Natural killer cell (primary cell): ENCODE results near the gene IRF2BPL. TPM values are rescaled to one million over a fixed set of nuclear protein-coding genes. Genes with fewer than 3 reads are reported as not detected.

Experiments
- ATAC-seq, 3 donors: fragments of 150-1000 bp in 2 of 3; fragments of 200-7000 bp in 1 of 3; cut with Tn5 transposase; 1 replicate in 1 of 3; 2 replicates in 2 of 3; pipeline ENCODE4 v1.10.0; 2021; ENCODE audit warnings: mild to moderate bottlenecking in 2 of 3, moderate library complexity in 2 of 3
- DNase-seq, 2 donors: peaks; one replicate each; pipeline versions ENCODE4 v3.0.0 to v3.0.0-alpha.2; 2013 to 2021; ENCODE audit warnings: mixed read lengths in 1 of 2
- H3K27ac ChIP-seq: one replicate; pipeline ENCODE4 v1.5.1; 2013; ENCODE audit warnings: mild to moderate bottlenecking, low read length
- H3K27me3 ChIP-seq: one replicate; pipeline ENCODE4 v1.6.1; 2013; ENCODE audit warnings: low read length; ENCODE audit not compliant: control insufficient read depth, insufficient read depth
- H3K36me3 ChIP-seq: one replicate; pipeline ENCODE4 v1.6.1; 2013; ENCODE audit warnings: low read length; ENCODE audit not compliant: control insufficient read depth, insufficient read depth
- H3K4me1 ChIP-seq: one replicate; pipeline ENCODE4 v1.6.1; 2013; ENCODE audit warnings: low read length; ENCODE audit not compliant: control insufficient read depth, insufficient read depth
- H3K4me3 ChIP-seq: one replicate; pipeline ENCODE4 v1.5.1; 2013; ENCODE audit warnings: low read length
- H3K9me3 ChIP-seq: one replicate; pipeline ENCODE4 v1.6.1; 2013; ENCODE audit warnings: low read length; ENCODE audit not compliant: control insufficient read depth, insufficient read depth
- H3K27ac Mint-ChIP-seq, 2 donors: one replicate each; pipeline ENCODE4 v1.8.0; 2022; ENCODE audit warnings: mild to moderate bottlenecking in 2 of 2, mixed read lengths in 2 of 2, moderate library complexity in 1 of 2
- H3K27me3 Mint-ChIP-seq, 2 donors: one replicate each; pipeline ENCODE4 v1.8.0; 2022; ENCODE audit warnings: low read depth in 2 of 2, mixed read lengths in 2 of 2
- H3K36me3 Mint-ChIP-seq: one replicate; pipeline ENCODE4 v1.8.0; 2022; ENCODE audit warnings: mixed read lengths
- H3K4me1 Mint-ChIP-seq, 2 donors: one replicate each; pipeline ENCODE4 v1.8.0; 2022; ENCODE audit warnings: mixed read lengths in 2 of 2
- H3K4me3 Mint-ChIP-seq: one replicate; pipeline ENCODE4 v1.8.0; 2022; ENCODE audit warnings: mild to moderate bottlenecking, moderate library complexity, mixed read lengths
- H3K9me3 Mint-ChIP-seq, 2 donors: one replicate each; pipeline ENCODE4 v1.8.0; 2022; ENCODE audit warnings: mixed read lengths in 2 of 2
- CTCF ChIP-seq: fragments of 200-600 bp; IDR thresholded peaks from one replicate; pipeline ENCODE4 v1.8.0; 2022; ENCODE audit warnings: antibody characterized with exemption
- WGBS: methylation state at CpG from one replicate; pipeline ENCODE4 v1.1.7; 2013; ENCODE audit warnings: missing lambda C conversion rate; ENCODE audit not compliant: insufficient coverage; 5-methylcytosine and 5-hydroxymethylcytosine counted together
- intact Hi-C: fragments of 100-400 bp; cut with micrococcal nuclease; formaldehyde crosslinking; loops from one replicate; pipeline ENCODE4 v1.14.2; 2022
- total RNA-seq, 4 donors: library from RNA; stranded (reverse); fragments of 120-200 nt in 1 of 4; gene quantifications; one replicate each; pipeline versions ENCODE4 v1.2.3 to v1.2.4, GENCODE V29; 2013 to 2022

Gene IRF2BPL
- total RNA-seq, 3 donors from 2014 or later (not counting 1 experiment from before 2014, with no cell fraction given), result 39.3 to 46.5 (median 46.3) TPM

GRCh38 chr14:77018785-77019184 is 9.7 kb downstream of the IRF2BPL start:
- no peak for ATAC-seq
- no peaks in the 10 kb centered on the region for H3K36me3 Mint-ChIP-seq
- DNase-seq, result no peak
- H3K4me3 Mint-ChIP-seq, result no peak overlapping the region
- no peak for TF ChIP-seq CTCF
- Histone ChIP-seq H3K4me1 (peaks cover 15% of the 10 kb centered on the region), H3K4me3 (no peak overlapping the region), H3K27me3 (no peaks in the 10 kb centered on the region), H3K36me3 (no peaks in the 10 kb centered on the region), H3K27ac (no peak overlapping the region), H3K9me3 (no peaks in the 10 kb centered on the region)
- no peaks in the 10 kb centered on the region for H3K27me3 Mint-ChIP-seq
- 100% methylated on average over 3 of the region's 3 CpGs for WGBS
- peaks cover 21 to 23% of the 10 kb centered on the region in 2 donors for H3K4me1 Mint-ChIP-seq
- no peak overlapping the region for H3K27ac Mint-ChIP-seq
- H3K9me3 Mint-ChIP-seq, result no peaks in the 10 kb centered on the region
- intact Hi-C loops, result no loop called here

GRCh38 chr14:77017666-77018065 is 10.8 kb downstream of the IRF2BPL start:
- Mint-ChIP-seq H3K27ac (no peak overlapping the region), H3K4me3 (no peak overlapping the region), H3K36me3 (no peaks in the 10 kb centered on the region), H3K4me1 (peaks cover 10 to 12% of the 10 kb centered on the region in 2 donors), H3K9me3 (no peaks in the 10 kb centered on the region), H3K27me3 (peaks cover under 1 to 3% of the 10 kb centered on the region in 2 donors)
- Histone ChIP-seq H3K36me3 (no peaks in the 10 kb centered on the region), H3K27ac (no peak overlapping the region), H3K9me3 (no peaks in the 10 kb centered on the region), H3K4me1 (peaks cover 4% of the 10 kb centered on the region), H3K27me3 (no peaks in the 10 kb centered on the region), H3K4me3 (no peak overlapping the region)
- intact Hi-C loops, result no loop called here
- WGBS, result 79% methylated on average over 2 of the region's 2 CpGs
- TF ChIP-seq CTCF, result no peak
- DNase-seq (no peak), ATAC-seq (no peak)

GRCh38 chr14:77014734-77015133 is 13.8 kb downstream of the IRF2BPL start:
- intact Hi-C loops, result no loop called here
- no peak overlapping the region for H3K27ac Mint-ChIP-seq

More at GRCh38 chr14:77014734-77015133, 13.8 kb downstream of the IRF2BPL start:
- ATAC-seq, result no peak
- Mint-ChIP-seq H3K4me3 (no peak overlapping the region), H3K27me3 (peaks cover 6% of the 10 kb centered on the region in 2 donors), H3K4me1 (peaks cover 0 to 7% of the 10 kb centered on the region in 2 donors), H3K36me3 (no peaks in the 10 kb centered on the region), H3K9me3 (no peaks in the 10 kb centered on the region)
- Histone ChIP-seq H3K9me3 (no peaks in the 10 kb centered on the region), H3K36me3 (no peaks in the 10 kb centered on the region), H3K4me3 (no peak overlapping the region), H3K4me1 (no peaks in the 10 kb centered on the region), H3K27me3 (no peaks in the 10 kb centered on the region), H3K27ac (no peak overlapping the region)
- TF ChIP-seq CTCF, result no peak
- DNase-seq, result no peak
- WGBS, result 90% methylated on average over 7 of the region's 7 CpGs
